ENCODE measurements around the gene CFAP221. TPM values are rescaled to one million over a fixed set of nuclear protein-coding genes. Genes with fewer than 3 reads are reported as not detected.

Gene CFAP221
- total RNA-seq, 1 donor from 2014 or later, result not detected

DNA sequence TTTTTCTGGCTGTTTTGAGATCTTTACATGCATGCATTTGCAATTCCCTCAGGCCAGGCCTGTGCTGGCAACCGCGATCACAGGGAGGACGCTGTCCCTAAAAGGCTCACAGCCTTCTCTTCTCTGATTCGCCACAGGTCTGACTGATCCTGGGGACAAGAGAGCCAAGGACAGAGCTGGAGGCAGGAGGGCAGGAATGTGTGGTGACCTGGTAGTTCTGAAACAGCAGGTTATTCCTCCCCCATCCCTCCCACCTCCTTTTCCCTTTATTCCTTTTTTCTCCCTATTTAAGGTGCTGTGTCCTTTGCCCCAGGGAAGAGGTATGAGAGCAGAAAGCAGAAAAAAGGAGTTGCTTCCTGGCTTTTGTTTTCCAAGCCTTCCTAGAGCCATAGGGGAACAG is 156.6 kb downstream of the CFAP221 start:
- Mint-ChIP-seq H3K27ac (ENCODE audit: unreplicated experiment) (no peak overlapping the region), H3K36me3 (ENCODE audit: unreplicated experiment) (no peaks in the 10 kb centered on the region), H3K9me3 (ENCODE audit: unreplicated experiment) (no peaks in the 10 kb centered on the region), H3K4me3 (ENCODE audit: unreplicated experiment) (no peak overlapping the region), H3K4me1 (ENCODE audit: unreplicated experiment) (no peaks in the 10 kb centered on the region), H3K27me3 (ENCODE audit: unreplicated experiment) (peaks cover 22% of the 10 kb centered on the region)
- no peak for DNase-seq (ENCODE audit: extremely low spot score, unreplicated experiment)
- TF ChIP-seq, protein P1, sequence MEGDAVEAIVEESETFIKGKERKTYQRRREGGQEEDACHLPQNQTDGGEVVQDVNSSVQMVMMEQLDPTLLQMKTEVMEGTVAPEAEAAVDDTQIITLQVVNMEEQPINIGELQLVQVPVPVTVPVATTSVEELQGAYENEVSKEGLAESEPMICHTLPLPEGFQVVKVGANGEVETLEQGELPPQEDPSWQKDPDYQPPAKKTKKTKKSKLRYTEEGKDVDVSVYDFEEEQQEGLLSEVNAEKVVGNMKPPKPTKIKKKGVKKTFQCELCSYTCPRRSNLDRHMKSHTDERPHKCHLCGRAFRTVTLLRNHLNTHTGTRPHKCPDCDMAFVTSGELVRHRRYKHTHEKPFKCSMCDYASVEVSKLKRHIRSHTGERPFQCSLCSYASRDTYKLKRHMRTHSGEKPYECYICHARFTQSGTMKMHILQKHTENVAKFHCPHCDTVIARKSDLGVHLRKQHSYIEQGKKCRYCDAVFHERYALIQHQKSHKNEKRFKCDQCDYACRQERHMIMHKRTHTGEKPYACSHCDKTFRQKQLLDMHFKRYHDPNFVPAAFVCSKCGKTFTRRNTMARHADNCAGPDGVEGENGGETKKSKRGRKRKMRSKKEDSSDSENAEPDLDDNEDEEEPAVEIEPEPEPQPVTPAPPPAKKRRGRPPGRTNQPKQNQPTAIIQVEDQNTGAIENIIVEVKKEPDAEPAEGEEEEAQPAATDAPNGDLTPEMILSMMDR (IDR thresholded peaks at IDR 0.05), result no peak

DNA sequence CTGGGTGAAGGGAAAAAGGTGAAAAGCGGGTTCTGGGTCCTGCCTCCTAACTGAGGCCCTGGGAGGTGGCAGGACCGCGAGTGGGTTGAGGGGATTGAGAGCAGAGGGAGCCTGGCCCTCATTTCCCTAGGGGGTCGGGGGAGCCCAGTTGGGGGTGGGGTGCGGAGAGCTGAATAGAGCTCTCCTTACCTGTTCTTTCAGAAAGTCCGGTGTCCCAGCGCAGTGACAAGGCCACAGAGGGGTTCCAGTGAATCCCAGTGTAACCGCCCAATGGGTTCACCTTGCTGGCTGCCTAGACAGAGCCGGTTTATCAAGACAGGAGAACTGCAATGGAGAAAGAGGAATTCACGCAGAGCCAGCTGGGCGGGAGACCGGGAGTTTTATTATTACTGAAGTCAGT is 157.1 kb downstream of the CFAP221 start:
- no peak for DNase-seq (ENCODE audit: extremely low spot score, unreplicated experiment)
- peaks cover 22% of the 10 kb centered on the region for H3K27me3 Mint-ChIP-seq (ENCODE audit: unreplicated experiment)
- no peaks in the 10 kb centered on the region for H3K4me1 Mint-ChIP-seq (ENCODE audit: unreplicated experiment)
- no peak overlapping the region for H3K27ac Mint-ChIP-seq (ENCODE audit: unreplicated experiment)
- H3K36me3 Mint-ChIP-seq (ENCODE audit: unreplicated experiment), result no peaks in the 10 kb centered on the region
- TF ChIP-seq, protein P1 (IDR thresholded peaks at IDR 0.05), result no peak
- no peaks in the 10 kb centered on the region for H3K9me3 Mint-ChIP-seq (ENCODE audit: unreplicated experiment)
- H3K4me3 Mint-ChIP-seq (ENCODE audit: unreplicated experiment), result no peak overlapping the region

DNA sequence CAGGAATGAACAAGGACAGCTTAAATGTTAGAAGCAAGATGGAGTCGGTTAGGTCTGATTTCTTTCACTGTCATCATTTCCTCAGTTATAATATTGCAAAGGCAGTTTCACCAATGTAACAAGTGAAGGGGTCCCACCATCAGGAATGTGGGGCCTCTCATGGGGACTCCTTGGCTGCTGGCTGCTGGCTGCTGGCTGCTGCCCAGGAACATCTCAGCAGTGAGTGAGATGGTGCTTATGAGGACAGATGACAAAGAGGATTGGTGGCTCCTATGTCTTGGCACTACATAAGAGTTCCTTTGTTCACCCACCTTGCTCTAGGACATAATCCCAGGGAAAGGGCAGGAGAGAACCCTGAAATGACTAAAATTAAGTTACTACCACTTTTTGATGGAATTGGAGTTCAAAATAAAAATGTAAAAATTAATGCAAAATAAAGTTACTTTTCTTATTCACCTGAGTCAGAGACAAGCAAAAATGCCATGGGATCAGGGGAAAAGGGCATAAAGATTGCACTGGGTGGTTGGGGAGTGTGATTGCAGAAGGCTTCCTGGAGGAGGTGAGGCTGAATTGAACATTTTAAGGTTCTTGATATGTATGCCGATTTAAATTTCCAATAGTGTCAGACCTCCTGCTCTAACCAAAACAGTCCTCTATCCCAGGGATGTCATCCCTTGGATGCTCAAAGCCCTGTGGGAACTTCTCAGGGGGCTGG is 158.1 kb downstream of the CFAP221 start:
- H3K27ac Mint-ChIP-seq (ENCODE audit: unreplicated experiment), result no peak overlapping the region
- H3K9me3 Mint-ChIP-seq (ENCODE audit: unreplicated experiment), result no peaks in the 10 kb centered on the region
- no peak overlapping the region for H3K4me3 Mint-ChIP-seq (ENCODE audit: unreplicated experiment)
- H3K36me3 Mint-ChIP-seq (ENCODE audit: unreplicated experiment), result no peaks in the 10 kb centered on the region
- H3K27me3 Mint-ChIP-seq (ENCODE audit: unreplicated experiment), result peaks cover 22% of the 10 kb centered on the region
- TF ChIP-seq, protein P1 (IDR thresholded peaks at IDR 0.05), result no peak
- DNase-seq (ENCODE audit: extremely low spot score, unreplicated experiment), result no peak
- no peaks in the 10 kb centered on the region for H3K4me1 Mint-ChIP-seq (ENCODE audit: unreplicated experiment)

DNA sequence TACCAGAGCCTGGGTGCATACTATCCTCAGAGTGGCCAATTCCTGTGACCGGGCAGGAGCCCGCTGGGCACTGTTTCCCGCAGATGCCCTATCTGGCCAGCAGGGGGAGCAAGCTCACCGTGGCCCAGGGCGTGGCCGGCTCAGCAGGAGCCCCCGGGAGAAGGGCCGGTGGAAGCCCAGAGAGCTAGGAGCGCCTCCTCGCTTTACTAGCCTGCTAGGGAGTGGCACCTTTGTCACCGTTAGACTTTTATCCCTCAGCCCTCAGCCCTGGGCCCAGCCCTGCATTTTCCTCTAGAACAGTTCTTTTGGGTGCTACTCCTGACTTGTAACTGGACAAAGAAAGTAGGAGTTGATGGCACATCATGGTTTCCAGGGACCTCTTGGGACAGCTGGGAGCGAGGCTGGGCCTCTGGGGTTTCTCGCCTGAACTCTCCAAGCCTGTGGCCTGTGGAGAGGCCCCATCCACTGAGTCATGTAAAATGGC is 158.7 kb downstream of the CFAP221 start:
- H3K9me3 Mint-ChIP-seq (ENCODE audit: unreplicated experiment), result no peaks in the 10 kb centered on the region
- TF ChIP-seq, protein P1 (IDR thresholded peaks at IDR 0.05), result peak; percentile 95
- H3K4me3 Mint-ChIP-seq (ENCODE audit: unreplicated experiment), result no peak overlapping the region
- H3K27me3 Mint-ChIP-seq (ENCODE audit: unreplicated experiment), result peaks cover 22% of the 10 kb centered on the region
- H3K36me3 Mint-ChIP-seq (ENCODE audit: unreplicated experiment), result no peaks in the 10 kb centered on the region
- DNase-seq (ENCODE audit: extremely low spot score, unreplicated experiment), result no peak
- H3K4me1 Mint-ChIP-seq (ENCODE audit: unreplicated experiment), result no peaks in the 10 kb centered on the region
- no peak overlapping the region for H3K27ac Mint-ChIP-seq (ENCODE audit: unreplicated experiment)

DNA sequence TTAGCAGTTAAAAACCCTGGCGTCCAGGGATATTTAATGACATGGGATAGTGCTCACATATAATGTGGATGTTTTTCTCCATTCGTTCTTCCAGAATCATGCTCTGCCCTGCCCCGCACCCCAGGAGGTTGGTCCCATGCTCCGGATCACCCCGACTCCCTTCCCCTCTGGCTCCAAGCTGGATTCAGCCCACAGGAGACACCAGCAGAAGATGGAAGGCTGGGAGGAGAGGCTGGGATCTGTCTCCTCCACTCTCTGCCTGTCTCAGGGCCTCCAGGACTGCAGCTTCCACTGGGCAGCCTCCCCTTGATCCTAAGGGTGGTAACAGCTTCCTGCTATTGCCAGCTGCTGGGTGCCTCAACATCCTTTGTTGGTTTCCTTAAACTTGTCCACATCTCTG is 159.3 kb downstream of the CFAP221 start:
- Mint-ChIP-seq H3K9me3 (ENCODE audit: unreplicated experiment) (no peaks in the 10 kb centered on the region), H3K4me1 (ENCODE audit: unreplicated experiment) (no peaks in the 10 kb centered on the region), H3K27me3 (ENCODE audit: unreplicated experiment) (peaks cover 22% of the 10 kb centered on the region), H3K36me3 (ENCODE audit: unreplicated experiment) (no peaks in the 10 kb centered on the region), H3K27ac (ENCODE audit: unreplicated experiment) (no peak overlapping the region), H3K4me3 (ENCODE audit: unreplicated experiment) (no peak overlapping the region)
- no peak for DNase-seq (ENCODE audit: extremely low spot score, unreplicated experiment)
- TF ChIP-seq, protein P1 (IDR thresholded peaks at IDR 0.05), result no peak
